HL-60/S4 treated with retinoic acid at 250 ng/mL for 4 days and 3 days (cell line): Measurements from ENCODE around the gene SCN7A.

ENCODE experiments used
- in situ Hi-C: fragments of 300-500 bp; cut with MboI; formaldehyde crosslinking; loops from 2 replicates; pipeline ENCODE4 v1.7.0; 2022; ENCODE audit warnings: low sequenced_read_pairs

Gene SCN7A

GRCh38 chr2:166404831-166405568 is 89.0 kb downstream of the SCN7A start:
- in situ Hi-C loops = no loop called here

GRCh38 chr2:166394245-166394644 is 99.8 kb downstream of the SCN7A start:
- in situ Hi-C loops = no loop called here

DNA sequence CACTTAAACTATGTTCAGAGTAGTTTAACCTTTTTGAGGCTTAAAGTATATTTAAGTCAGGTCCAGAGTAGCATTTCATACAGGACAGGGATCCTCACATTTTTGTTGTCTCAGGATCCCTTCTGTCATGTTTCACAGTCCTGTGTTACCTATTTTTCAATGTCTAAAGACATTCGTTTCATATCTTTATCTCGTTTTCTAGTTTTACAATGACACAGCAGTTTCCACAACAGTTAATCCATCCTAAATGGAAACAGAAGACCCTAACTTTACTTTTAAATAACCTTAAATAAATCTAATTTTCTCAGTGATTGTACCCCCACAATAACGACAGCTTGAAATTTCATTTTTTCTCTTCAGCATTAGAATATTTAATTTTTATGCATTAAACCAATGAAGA is 101.0 kb downstream of the SCN7A start:
- in situ Hi-C loops = no loop called here

- in situ Hi-C loops = no loop called here
Observed at GRCh38 chr2:166388481-166389070, 105.5 kb downstream of the SCN7A start.

DNA sequence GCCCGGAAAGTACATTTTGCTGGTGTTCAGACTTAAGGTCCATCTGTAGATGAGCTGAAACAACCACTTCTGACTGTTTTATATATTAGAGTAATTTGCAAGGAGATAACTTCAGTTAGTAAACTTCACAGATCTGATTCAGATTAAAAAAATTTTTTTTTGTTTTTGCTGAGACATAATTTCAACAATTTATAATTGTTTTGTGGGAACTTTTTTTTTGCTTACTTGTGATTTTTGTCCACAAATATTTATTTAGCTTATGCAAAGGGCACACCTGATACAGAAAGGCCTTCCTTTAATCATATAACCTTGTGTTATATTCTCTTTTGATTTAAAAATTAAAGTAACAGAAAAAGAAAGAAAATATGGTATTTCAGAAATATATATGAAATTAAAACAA is 108.7 kb downstream of the SCN7A start:
- in situ Hi-C loops = no loop called here

- in situ Hi-C loops = no loop called here
Observed at GRCh38 chr2:166384774-166385173, 109.3 kb downstream of the SCN7A start.

DNA sequence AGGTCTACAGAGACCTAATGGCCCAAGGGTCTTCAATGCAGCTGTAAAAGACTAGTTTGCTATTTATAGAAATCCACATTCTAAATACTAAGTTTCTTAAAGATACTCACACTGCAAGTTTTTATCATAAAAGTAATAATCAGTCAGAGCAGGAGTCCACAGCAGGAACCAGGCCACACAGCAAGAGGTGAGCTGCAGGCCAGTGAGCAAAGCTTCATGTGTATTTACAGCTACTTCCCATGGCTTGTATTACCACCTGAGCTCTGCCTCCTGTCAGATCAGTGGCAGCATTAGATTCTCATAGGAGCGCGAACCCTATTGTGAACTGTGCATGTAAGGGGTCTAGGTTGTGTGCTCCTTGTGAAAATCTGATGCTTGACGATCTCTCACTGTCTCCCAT is 111.6 kb downstream of the SCN7A start:
- in situ Hi-C loops = no loop called here

- in situ Hi-C loops = no loop called here
Observed at GRCh38 chr2:166380615-166381014, 113.4 kb downstream of the SCN7A start.

GRCh38 chr2:166376873-166377272 is 117.2 kb downstream of the SCN7A start:
- in situ Hi-C loops = no loop called here

DNA sequence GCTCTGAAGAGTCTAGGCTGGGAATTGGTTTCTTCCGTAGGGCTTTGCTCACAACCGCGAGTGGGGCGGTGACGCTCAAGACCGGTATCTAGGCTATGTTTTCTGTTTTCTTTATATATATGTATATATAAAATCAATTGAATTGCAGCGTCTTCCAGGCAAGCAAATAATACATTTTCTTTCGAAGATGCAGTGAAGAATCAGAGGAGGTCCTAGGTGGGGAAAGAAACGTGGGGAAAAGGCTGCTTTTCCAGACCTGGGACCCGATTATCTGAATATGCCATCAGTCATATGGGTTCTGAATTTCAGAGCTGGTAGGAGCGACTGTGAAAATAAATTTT is 117.6 kb downstream of the SCN7A start:
- in situ Hi-C loops = no loop called here

GRCh38 chr2:166375736-166376487 is 118.1 kb downstream of the SCN7A start, which contains the start of gene SCN9A:
Gene SCN9A, minus strand, starts transcription at chr2:166375944. Its CDS starts 64,188 bp downstream, at chr2:166311756.
- in situ Hi-C loops = no loop called here

DNA sequence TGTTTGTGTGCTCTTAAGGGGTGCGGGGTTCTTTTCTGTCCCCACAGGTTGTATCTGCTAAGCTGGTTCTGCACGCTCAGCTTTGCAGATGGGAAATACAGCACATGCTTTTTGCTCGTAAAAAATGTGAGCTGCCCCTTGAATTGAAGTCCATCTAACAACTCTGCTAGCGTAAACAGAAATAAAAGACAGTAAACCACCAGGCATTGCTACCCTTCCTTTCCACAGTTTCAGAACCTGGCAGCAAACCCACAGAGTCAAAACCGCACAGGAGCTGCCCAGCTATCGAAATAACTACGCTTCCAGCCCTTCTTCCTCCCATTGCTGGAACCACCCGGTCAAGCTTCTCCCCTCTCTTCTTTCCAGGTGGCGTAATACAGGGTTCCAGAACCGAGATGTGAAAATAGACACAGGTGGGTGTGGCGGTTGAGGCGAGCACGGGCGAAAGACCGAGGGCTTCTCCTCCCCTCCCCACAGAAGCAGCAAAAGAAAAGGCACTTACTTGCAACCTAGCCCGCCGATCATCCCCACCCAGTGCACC is 118.8 kb downstream of the SCN7A start:
- in situ Hi-C loops = no loop called here

GRCh38 chr2:166373951-166374350 is 120.1 kb downstream of the SCN7A start:
- in situ Hi-C loops = no loop called here

GRCh38 chr2:166373539-166373938 is 120.5 kb downstream of the SCN7A start:
- in situ Hi-C loops = no loop called here

GRCh38 chr2:166373105-166373504 is 120.9 kb downstream of the SCN7A start:
- in situ Hi-C loops = no loop called here

GRCh38 chr2:166372046-166372445 is 122.0 kb downstream of the SCN7A start:
- in situ Hi-C loops = no loop called here

GRCh38 chr2:166365803-166366420 is 128.1 kb downstream of the SCN7A start:
- in situ Hi-C loops = no loop called here

DNA sequence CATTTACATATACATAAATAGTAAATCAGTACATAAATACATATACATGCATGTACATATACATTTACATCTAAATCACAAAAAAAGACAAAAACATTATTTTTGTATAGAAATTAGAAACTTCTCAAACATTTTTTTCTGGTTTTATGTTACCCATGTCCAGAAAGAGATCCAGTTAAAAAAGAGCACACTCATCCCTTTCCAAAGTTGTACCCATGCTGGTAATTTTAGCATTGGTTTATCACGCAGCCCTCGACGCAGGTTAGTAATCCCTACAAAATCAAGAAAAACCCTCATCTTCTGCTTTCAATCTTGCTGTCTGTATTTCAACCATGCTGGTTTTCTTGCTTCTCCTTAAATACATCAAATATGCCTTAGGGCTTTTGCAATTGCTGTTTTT is 128.8 kb downstream of the SCN7A start:
- in situ Hi-C loops = no loop called here

DNA sequence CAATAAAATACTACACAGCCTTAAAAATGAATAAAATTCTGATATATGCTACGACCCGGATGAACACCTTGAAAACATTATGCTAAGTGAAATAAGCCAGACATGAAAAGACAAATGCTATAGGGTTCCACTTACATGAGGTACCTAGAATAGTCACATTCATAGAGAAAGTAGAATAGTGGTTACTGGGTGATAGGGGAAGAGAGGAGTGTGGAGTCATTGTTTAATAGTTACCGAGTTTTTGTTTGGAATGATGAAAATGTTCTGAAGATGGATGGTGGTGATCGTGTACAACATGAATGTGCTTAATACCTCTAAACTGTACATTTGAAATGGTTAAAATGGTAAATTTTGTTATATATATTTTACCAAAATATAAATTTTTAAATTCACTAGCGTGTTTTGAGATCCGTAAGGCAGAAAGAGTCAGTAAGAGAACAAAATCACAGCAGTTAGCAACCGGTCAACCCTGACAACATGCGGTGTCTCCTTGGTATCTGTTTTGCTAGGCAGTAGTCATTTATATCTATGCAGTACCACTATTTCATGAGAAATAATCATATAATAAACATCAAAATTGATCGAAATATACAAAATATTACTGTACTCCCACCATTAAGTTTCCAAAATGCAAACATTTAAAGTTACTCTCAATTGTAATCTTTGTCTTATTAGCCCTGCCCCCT is 129.4 kb downstream of the SCN7A start:
- in situ Hi-C loops = no loop called here

GRCh38 chr2:166361351-166362153 is 132.5 kb downstream of the SCN7A start:
- in situ Hi-C loops = no loop called here
